ENCODE data around the gene HMGCS2. TPM values are rescaled to one million over a fixed set of nuclear protein-coding genes. Genes with fewer than 3 reads are reported as not detected.

HMGCS2 gene
- total RNA-seq, 1 experiment from 2014 or later, result 10.2 TPM

- Mint-ChIP-seq H3K27me3 (ENCODE audit: insufficient read depth, unreplicated experiment) (no peaks in the 10 kb centered on the region), H3K9me3 (ENCODE audit: unreplicated experiment) (no peaks in the 10 kb centered on the region), H3K4me1 (ENCODE audit: low read depth, unreplicated experiment) (no peaks in the 10 kb centered on the region), H3K27ac (ENCODE audit: unreplicated experiment) (no peak overlapping the region), H3K36me3 (ENCODE audit: insufficient read depth, unreplicated experiment) (peaks cover 94% of the 10 kb centered on the region), H3K4me3 (ENCODE audit: unreplicated experiment) (no peak overlapping the region)
- Histone ChIP-seq H3K4me3 (ENCODE audit: low read depth, low read length) (no peak overlapping the region), H3K36me3 (ENCODE audit: control insufficient read depth, insufficient read depth, low read length) (peaks cover 8% of the 10 kb centered on the region), H3K9me3 (no peaks in the 10 kb centered on the region), H3K27me3 (replicated peaks; ENCODE audit: control insufficient read depth, insufficient read depth, low read length) (no peaks in the 10 kb centered on the region), H3K4me1 (no peaks in the 10 kb centered on the region)
- no peak for DNase-seq
- ChIA-PET POLR2A (interaction anchor here (0.6 kb wide), 1 partner anchor 36 kb away, joined by 4 read pairs; no protein-coding TSS in a partner anchor), CTCF (no interaction called here)
- intact Hi-C loops (cut with micrococcal nuclease; ENCODE audit: unreplicated experiment), result no loop called here
- BruUV-seq (replicated peaks), result no TSS peak
- TF ChIP-seq CTCF (IDR thresholded peaks at IDR 0.05; ENCODE audit: insufficient read depth in 1 of 2, low read depth in 1 of 2, low read length in 1 of 2, severe bottlenecking in 1 of 2, unreplicated experiment in 1 of 2), result no peak
Measured at GRCh38 chr1:119738100-119738720, 30.5 kb downstream of the HMGCS2 start.

- DNase-seq, result no peak
- Histone ChIP-seq H3K4me1 (no peaks in the 10 kb centered on the region), H3K36me3 (ENCODE audit: control insufficient read depth, insufficient read depth, low read length) (peaks cover 8% of the 10 kb centered on the region; the same call in 1 of the 2 replicates), H3K4me3 (ENCODE audit: low read depth, low read length) (no peak overlapping the region), H3K27me3 (replicated peaks; ENCODE audit: control insufficient read depth, insufficient read depth, low read length) (no peaks in the 10 kb centered on the region), H3K9me3 (no peaks in the 10 kb centered on the region)
- Mint-ChIP-seq H3K4me1 (ENCODE audit: low read depth, unreplicated experiment) (no peaks in the 10 kb centered on the region), H3K9me3 (ENCODE audit: unreplicated experiment) (no peaks in the 10 kb centered on the region), H3K36me3 (ENCODE audit: insufficient read depth, unreplicated experiment) (peaks cover 91% of the 10 kb centered on the region), H3K27me3 (ENCODE audit: insufficient read depth, unreplicated experiment) (no peaks in the 10 kb centered on the region), H3K27ac (ENCODE audit: unreplicated experiment) (no peak overlapping the region), H3K4me3 (ENCODE audit: unreplicated experiment) (no peak overlapping the region)
- ChIA-PET POLR2A (no interaction called here), CTCF (no interaction called here)
- TF ChIP-seq CTCF (IDR thresholded peaks at IDR 0.05; ENCODE audit: insufficient read depth in 1 of 2, low read depth in 1 of 2, low read length in 1 of 2, severe bottlenecking in 1 of 2, unreplicated experiment in 1 of 2), result no peak
- intact Hi-C loops (cut with micrococcal nuclease; ENCODE audit: unreplicated experiment), result no loop called here
- no TSS peak for BruUV-seq (replicated peaks)
Measured at GRCh38 chr1:119737040-119737682, 31.5 kb downstream of the HMGCS2 start.

GRCh38 chr1:119736649-119737039 lies 32.1 kb downstream of the HMGCS2 start:
- peaks cover 8% of the 10 kb centered on the region; the same call in 1 of the 2 replicates for H3K36me3 ChIP-seq (ENCODE audit: control insufficient read depth, insufficient read depth, low read length)
- intact Hi-C loops (cut with micrococcal nuclease; ENCODE audit: unreplicated experiment), result no loop called here
- ChIA-PET CTCF (no interaction called here), POLR2A (no interaction called here)
- H3K36me3 Mint-ChIP-seq (ENCODE audit: insufficient read depth, unreplicated experiment), result peaks cover 92% of the 10 kb centered on the region
- H3K27me3 Mint-ChIP-seq (ENCODE audit: insufficient read depth, unreplicated experiment), result no peaks in the 10 kb centered on the region
- H3K4me3 Mint-ChIP-seq (ENCODE audit: unreplicated experiment), result no peak overlapping the region
- BruUV-seq (replicated peaks), result no TSS peak
- H3K27me3 ChIP-seq (replicated peaks; ENCODE audit: control insufficient read depth, insufficient read depth, low read length), result no peaks in the 10 kb centered on the region
- TF ChIP-seq CTCF (IDR thresholded peaks at IDR 0.05; ENCODE audit: insufficient read depth in 1 of 2, low read depth in 1 of 2, low read length in 1 of 2, severe bottlenecking in 1 of 2, unreplicated experiment in 1 of 2), result no peak
- H3K9me3 Mint-ChIP-seq (ENCODE audit: unreplicated experiment), result no peaks in the 10 kb centered on the region
- H3K4me1 Mint-ChIP-seq (ENCODE audit: low read depth, unreplicated experiment), result no peaks in the 10 kb centered on the region
- DNase-seq, result no peak
- H3K27ac Mint-ChIP-seq (ENCODE audit: unreplicated experiment), result no peak overlapping the region
- no peaks in the 10 kb centered on the region for H3K9me3 ChIP-seq
- no peak overlapping the region for H3K4me3 ChIP-seq (ENCODE audit: low read depth, low read length)
- H3K4me1 ChIP-seq, result no peaks in the 10 kb centered on the region

All from Caco-2 (cell line).